ENCODE data around the gene EIPR1. TPM values are rescaled to one million over a fixed set of nuclear protein-coding genes. Genes with fewer than 3 reads are reported as not detected.

The EIPR1 gene
- polyA plus RNA-seq, 1 donor (not counting 4 experiments of a cell fraction or from before 2014, with no cell fraction given), result 44.3 TPM

GRCh38 chr2:3289171-3289515 is 88.5 kb downstream of the EIPR1 start:
- DNase-seq (ENCODE audit: low read depth, low spot score), result no peak
- H3K9me3 ChIP-seq (ENCODE audit: control insufficient read depth, low read depth, low read length), result no peaks in the 10 kb centered on the region
- no peaks in the 10 kb centered on the region for H3K36me3 ChIP-seq (ENCODE audit: control insufficient read depth in 2 of 2, extremely low read depth in 1 of 2, insufficient read depth in 2 of 2, low read length in 2 of 2)
- no peaks in the 10 kb centered on the region for H3K4me1 ChIP-seq (ENCODE audit: control insufficient read depth, extremely low read depth, insufficient read depth, low read length)
- FAIRE-seq, result no peak
- H3K4me3 ChIP-seq (ENCODE audit: control insufficient read depth in 2 of 3, extremely low read depth in 1 of 3, insufficient read depth in 2 of 3, low read depth in 1 of 3, low read length in 3 of 3), result no peak overlapping the region
- dilution Hi-C loops (cut with MboI; ENCODE audit: extremely low pct_ligation_motif_present, low sequenced_read_pairs), result no loop called here
- no peaks in the 10 kb centered on the region for H4K20me1 ChIP-seq (ENCODE audit: control insufficient read depth, extremely low read depth, insufficient read depth, low read length)
- TF ChIP-seq, protein P1, sequence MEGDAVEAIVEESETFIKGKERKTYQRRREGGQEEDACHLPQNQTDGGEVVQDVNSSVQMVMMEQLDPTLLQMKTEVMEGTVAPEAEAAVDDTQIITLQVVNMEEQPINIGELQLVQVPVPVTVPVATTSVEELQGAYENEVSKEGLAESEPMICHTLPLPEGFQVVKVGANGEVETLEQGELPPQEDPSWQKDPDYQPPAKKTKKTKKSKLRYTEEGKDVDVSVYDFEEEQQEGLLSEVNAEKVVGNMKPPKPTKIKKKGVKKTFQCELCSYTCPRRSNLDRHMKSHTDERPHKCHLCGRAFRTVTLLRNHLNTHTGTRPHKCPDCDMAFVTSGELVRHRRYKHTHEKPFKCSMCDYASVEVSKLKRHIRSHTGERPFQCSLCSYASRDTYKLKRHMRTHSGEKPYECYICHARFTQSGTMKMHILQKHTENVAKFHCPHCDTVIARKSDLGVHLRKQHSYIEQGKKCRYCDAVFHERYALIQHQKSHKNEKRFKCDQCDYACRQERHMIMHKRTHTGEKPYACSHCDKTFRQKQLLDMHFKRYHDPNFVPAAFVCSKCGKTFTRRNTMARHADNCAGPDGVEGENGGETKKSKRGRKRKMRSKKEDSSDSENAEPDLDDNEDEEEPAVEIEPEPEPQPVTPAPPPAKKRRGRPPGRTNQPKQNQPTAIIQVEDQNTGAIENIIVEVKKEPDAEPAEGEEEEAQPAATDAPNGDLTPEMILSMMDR (optimal IDR thresholded peaks at IDR 0.05 in 1 of 3, IDR thresholded peaks at IDR 0.05 in 1 of 3, conservative IDR thresholded peaks at IDR 0.05 in 1 of 3; ENCODE audit: extremely low read depth in 1 of 3, insufficient read depth in 2 of 3, low read length in 3 of 3), result no peak
- no peak for TF ChIP-seq EZH2 (IDR thresholded peaks at IDR 0.05; ENCODE audit: low read length)
- H2AFZ ChIP-seq (ENCODE audit: control insufficient read depth, low read length), result no peak overlapping the region
- H3K9me1 ChIP-seq (ENCODE audit: control insufficient read depth, extremely low read depth, insufficient read depth, low read length), result peaks cover 2% of the 10 kb centered on the region
- no peak overlapping the region for H3K27ac ChIP-seq (ENCODE audit: control insufficient read depth, insufficient read depth, low read length)
- H3K9ac ChIP-seq (ENCODE audit: control insufficient read depth, extremely low read depth, insufficient read depth, low read length), result no peak overlapping the region
- no peaks in the 10 kb centered on the region for H3K27me3 ChIP-seq (ENCODE audit: control insufficient read depth, extremely low read depth, insufficient read depth, low read length)
- H3K4me2 ChIP-seq (ENCODE audit: control insufficient read depth, extremely low read depth, insufficient read depth, low read depth, low read length), result no peak overlapping the region
- H3K79me2 ChIP-seq (ENCODE audit: control insufficient read depth, insufficient read depth, low read length), result peaks cover 12% of the 10 kb centered on the region

DNA sequence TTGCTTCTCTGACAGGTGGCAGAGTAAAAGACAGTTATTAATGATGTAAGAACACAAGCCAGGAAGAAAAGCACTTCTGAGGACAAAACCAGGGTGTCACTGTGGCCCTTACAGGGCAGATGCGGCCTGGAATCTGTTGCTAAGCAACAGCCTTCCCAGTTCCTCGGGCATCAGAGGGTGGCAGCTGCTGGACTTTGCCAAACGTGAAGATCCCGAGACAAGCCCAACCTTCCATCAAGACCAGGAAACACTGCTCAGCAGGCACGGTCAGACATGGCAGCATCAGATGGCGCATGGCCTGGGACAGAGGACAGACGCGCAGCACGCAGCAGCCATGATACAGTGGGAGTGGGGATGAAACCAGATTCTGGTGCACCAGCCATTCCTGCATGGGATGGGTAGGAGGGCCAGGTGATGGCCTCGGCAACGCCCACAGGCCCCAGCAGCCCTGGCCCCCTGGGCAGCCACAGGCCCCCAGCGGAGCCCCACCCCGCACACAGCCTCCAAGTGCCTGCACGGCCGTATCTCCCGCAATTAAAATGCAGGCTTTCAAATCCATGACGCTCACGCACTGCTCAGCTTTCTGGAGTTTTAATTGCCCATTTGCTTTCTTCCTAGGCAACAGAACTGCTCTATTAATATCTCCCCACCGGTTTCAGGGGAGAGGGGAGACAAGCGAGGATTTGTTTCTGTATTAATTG is 89.0 kb downstream of the EIPR1 start:
- dilution Hi-C loops (cut with MboI; ENCODE audit: extremely low pct_ligation_motif_present, low sequenced_read_pairs), result no loop called here
- no peaks in the 10 kb centered on the region for H3K9me1 ChIP-seq (ENCODE audit: control insufficient read depth, extremely low read depth, insufficient read depth, low read length)
- no peaks in the 10 kb centered on the region for H3K4me1 ChIP-seq (ENCODE audit: control insufficient read depth, extremely low read depth, insufficient read depth, low read length)
- no peaks in the 10 kb centered on the region for H3K36me3 ChIP-seq (ENCODE audit: control insufficient read depth in 2 of 2, extremely low read depth in 1 of 2, insufficient read depth in 2 of 2, low read length in 2 of 2)
- DNase-seq (ENCODE audit: low read depth, low spot score) (no peak), FAIRE-seq (no peak)
- no peak overlapping the region for H3K9ac ChIP-seq (ENCODE audit: control insufficient read depth, extremely low read depth, insufficient read depth, low read length)
- no peaks in the 10 kb centered on the region for H3K27me3 ChIP-seq (ENCODE audit: control insufficient read depth, extremely low read depth, insufficient read depth, low read length)
- peaks cover 12% of the 10 kb centered on the region for H3K79me2 ChIP-seq (ENCODE audit: control insufficient read depth, insufficient read depth, low read length)
- H3K27ac ChIP-seq (ENCODE audit: control insufficient read depth, insufficient read depth, low read length), result no peak overlapping the region
- no peak overlapping the region for H3K4me3 ChIP-seq (ENCODE audit: control insufficient read depth in 2 of 3, extremely low read depth in 1 of 3, insufficient read depth in 2 of 3, low read depth in 1 of 3, low read length in 3 of 3)
- TF ChIP-seq, protein P1 (optimal IDR thresholded peaks at IDR 0.05 in 1 of 3, IDR thresholded peaks at IDR 0.05 in 1 of 3, conservative IDR thresholded peaks at IDR 0.05 in 1 of 3; ENCODE audit: extremely low read depth in 1 of 3, insufficient read depth in 2 of 3, low read length in 3 of 3), result no peak
- no peak for TF ChIP-seq EZH2 (IDR thresholded peaks at IDR 0.05; ENCODE audit: low read length)
- H4K20me1 ChIP-seq (ENCODE audit: control insufficient read depth, extremely low read depth, insufficient read depth, low read length), result no peaks in the 10 kb centered on the region
- H3K4me2 ChIP-seq (ENCODE audit: control insufficient read depth, extremely low read depth, insufficient read depth, low read depth, low read length), result no peak overlapping the region
- H2AFZ ChIP-seq (ENCODE audit: control insufficient read depth, low read length), result no peak overlapping the region
- H3K9me3 ChIP-seq (ENCODE audit: control insufficient read depth, low read depth, low read length), result no peaks in the 10 kb centered on the region
